NCI-H146 treated with DMSO at 0.1 percent for 48 hours (cell line): Measurements from ENCODE around the gene GPR143.

Experiments used
- DNase-seq: peaks from one replicate; lab custom pipeline; 2025; ENCODE audit not compliant: unreplicated experiment; lab: John Stamatoyannopoulos, UW

Gene GPR143

GRCh38 chrX:9676738-9677097, 88.9 kb downstream of the GPR143 start:
- DNase-seq: no peak

GRCh38 chrX:9676306-9676705, 89.3 kb downstream of the GPR143 start:
- no peak for DNase-seq
